ENCODE results near the gene ZYG11B.

- TF ChIP-seq CTCF (IDR thresholded peaks at IDR 0.05; ENCODE audit: extremely low read depth in 1 of 2, insufficient read depth in 1 of 2, low read depth in 1 of 2, low read length in 2 of 2): no peak
- TF ChIP-seq, protein P1, sequence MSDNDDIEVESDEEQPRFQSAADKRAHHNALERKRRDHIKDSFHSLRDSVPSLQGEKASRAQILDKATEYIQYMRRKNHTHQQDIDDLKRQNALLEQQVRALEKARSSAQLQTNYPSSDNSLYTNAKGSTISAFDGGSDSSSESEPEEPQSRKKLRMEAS (IDR thresholded peaks at IDR 0.05; ENCODE audit: insufficient read depth, insufficient read length): no peak
- TF ChIP-seq EZH2 (IDR thresholded peaks at IDR 0.05; ENCODE audit: borderline replicate concordance, low read depth, low read length, severe bottlenecking): no peak
- TF ChIP-seq MYC (IDR thresholded peaks at IDR 0.05; ENCODE audit: low read depth, low read length): no peak
- no peak for TF ChIP-seq POLR2AphosphoS5 (IDR thresholded peaks at IDR 0.05; ENCODE audit: insufficient read depth, low read depth, low read length)
- no peak for TF ChIP-seq JUN (IDR thresholded peaks at IDR 0.05; ENCODE audit: borderline replicate concordance, insufficient read depth, insufficient read length, low read depth)
- TF ChIP-seq FOS (IDR thresholded peaks at IDR 0.05; ENCODE audit: borderline replicate concordance, insufficient read depth, low read length): no peak
- TF ChIP-seq POLR2A (IDR thresholded peaks at IDR 0.05; ENCODE audit: low read depth, low read length): no peak
Observed at GRCh38 chr1:52747450-52747849, 21.2 kb downstream of the ZYG11B start.
